SK-N-SH (cell line): Measurements from ENCODE around the gene C1orf174. TPM values are rescaled to one million over a fixed set of nuclear protein-coding genes. Genes with fewer than 3 reads are reported as not detected.

ENCODE experiments used
- CTCF ChIA-PET: fragments of 300-600, 350-600 bp; formaldehyde crosslinking; extraction: SDS; loops from one replicate; lab custom pipeline; 2021; lab: Yijun Ruan, JAX
- POLR2A ChIA-PET: fragments of 350-600 bp; sonication (Branson Sonifier 250); formaldehyde crosslinking; extraction: SDS; loops from one replicate; lab custom pipeline; 2020; ENCODE audit warnings: antibody characterized with exemption, inconsistent platforms; lab: Yijun Ruan, JAX
- DNase-seq: peaks from one replicate; pipeline ENCODE4 v3.0.0; 2012
- H2AFZ ChIP-seq: fragments of 200-600 bp; sonication (generic); 2 replicates; pipeline ENCODE4 v1.8.1; 2016; ENCODE audit warnings: antibody characterized with exemption, mild to moderate bottlenecking, low read depth
- H3F3A ChIP-seq: fragments of 200-600 bp; sonication (generic); replicated peaks from 2 replicates; pipeline ENCODE3; 2016; ENCODE audit warnings: antibody characterized with exemption, mild to moderate bottlenecking; ENCODE audit not compliant: insufficient read depth
- H3K27ac ChIP-seq, 2 experiments: fragments of 200-500 bp in 1 of 2; fragments of 200-600 bp in 1 of 2; sonication (Bioruptor generic) in 1 of 2; sonication (generic), shearing (Covaris generic) in 1 of 2; 2 replicates each; pipeline versions ENCODE4 v1.5.1 to v1.6.1; 2014 to 2016; ENCODE audit warnings: low read depth in 2 of 2, inconsistent platforms in 1 of 2, low read length in 1 of 2, mild to moderate bottlenecking in 1 of 2, mixed read lengths in 1 of 2
- H3K27me3 ChIP-seq: fragments of 200-600 bp; sonication (generic), shearing (Covaris generic); 2 replicates; pipeline ENCODE4 v1.6.1; 2016; ENCODE audit warnings: mixed run types; ENCODE audit not compliant: insufficient read depth
- H3K36me3 ChIP-seq, 2 experiments: fragments of 200-500 bp in 1 of 2; fragments of 200-600 bp in 1 of 2; sonication (Bioruptor generic) in 1 of 2; sonication (generic) in 1 of 2; replicated peaks in 1 of 2; 2 replicates each; pipeline versions ENCODE3 to v1.5.1; 2014 to 2016; ENCODE audit warnings: low read length in 1 of 2, mild to moderate bottlenecking in 1 of 2; ENCODE audit not compliant: insufficient read depth in 2 of 2, control insufficient read depth in 1 of 2
- H3K4me1 ChIP-seq, 2 experiments: fragments of 200-500 bp in 1 of 2; fragments of 200-600 bp in 1 of 2; sonication (Bioruptor generic) in 1 of 2; sonication (generic), shearing (Covaris generic) in 1 of 2; 2 replicates each; pipeline versions ENCODE4 v1.5.1 to v1.6.1; 2014 to 2016; ENCODE audit warnings: low read depth in 1 of 2, low read length in 1 of 2, mixed run types in 1 of 2; ENCODE audit not compliant: insufficient read depth in 2 of 2, control insufficient read depth in 1 of 2
- H3K4me2 ChIP-seq: fragments of 200-600 bp; sonication (generic), shearing (Covaris generic); 2 replicates; pipeline ENCODE4 v1.6.1; 2017; ENCODE audit warnings: mixed run types
- H3K4me3 ChIP-seq, 2 experiments: fragments of 200-500 bp in 1 of 2; fragments of 200-600 bp in 1 of 2; sonication (Bioruptor generic) in 1 of 2; sonication (generic), shearing (Covaris generic) in 1 of 2; 2 replicates each; pipeline versions ENCODE4 v1.5.1 to v1.8.1; 2014 to 2016; ENCODE audit warnings: low read depth in 2 of 2, inconsistent platforms in 1 of 2, low read length in 1 of 2, mild to moderate bottlenecking in 1 of 2, mixed read lengths in 1 of 2, moderate library complexity in 1 of 2
- H3K79me2 ChIP-seq: fragments of 200-600 bp; sonication (generic); 2 replicates; pipeline ENCODE4 v1.8.1; 2017; ENCODE audit warnings: mild to moderate bottlenecking; ENCODE audit not compliant: insufficient read depth
- H3K9ac ChIP-seq: fragments of 200-600 bp; sonication (generic); 2 replicates; pipeline ENCODE4 v1.6.1; 2017; ENCODE audit warnings: mixed run types
- H3K9me2 ChIP-seq: fragments of 200-600 bp; sonication (generic); 2 replicates; pipeline ENCODE4 v1.6.1; 2017; ENCODE audit warnings: mixed run types
- H3K9me3 ChIP-seq: fragments of 200-600 bp; sonication (generic); 2 replicates; pipeline ENCODE4 v1.6.1; 2017; ENCODE audit warnings: mixed run types, mild to moderate bottlenecking, moderate library complexity
- H4K20me1 ChIP-seq: fragments of 200-600 bp; sonication (generic); 2 replicates; pipeline ENCODE4 v1.6.1; 2017; ENCODE audit warnings: mild to moderate bottlenecking, mixed run types; ENCODE audit not compliant: insufficient read depth
- CTCF ChIP-seq: fragments of 200-600 bp; sonication (generic); IDR thresholded peaks from 2 replicates; pipeline ENCODE4 v1.6.1; 2017; ENCODE audit warnings: antibody characterized with exemption, mild to moderate bottlenecking, moderate library complexity
- EZH2phosphoT487 ChIP-seq: fragments of 200-600 bp; sonication (generic); IDR thresholded peaks from 2 replicates; pipeline ENCODE4 v1.6.1; 2017; ENCODE audit warnings: low read depth, mixed run types, mild to moderate bottlenecking, antibody characterized with exemption, moderate library complexity, borderline replicate concordance
- JUND ChIP-seq: IDR thresholded peaks from 2 replicates; pipeline ENCODE4 v1.4.0; 2012
- MEF2A ChIP-seq: IDR thresholded peaks from 2 replicates; pipeline ENCODE4 v1.4.0; 2012; ENCODE audit warnings: low read depth, borderline replicate concordance
- NRF1 ChIP-seq: IDR thresholded peaks from 2 replicates; pipeline ENCODE4 v1.6.1; 2012; ENCODE audit warnings: low read depth, mild to moderate bottlenecking, low read length
- PBX3 ChIP-seq: IDR thresholded peaks from 2 replicates; pipeline ENCODE4; 2012
- POLR2AphosphoS5 ChIP-seq: IDR thresholded peaks from 2 replicates; pipeline ENCODE4 v1.6.1; 2012; ENCODE audit warnings: low read depth, low read length
- RXRA ChIP-seq: IDR thresholded peaks from 2 replicates; pipeline ENCODE4 v1.4.0; 2012; ENCODE audit warnings: low read depth, mild to moderate bottlenecking, borderline replicate concordance
- USF1 ChIP-seq: IDR thresholded peaks from 2 replicates; pipeline ENCODE4 v1.4.0; 2012; ENCODE audit warnings: low read depth, borderline replicate concordance
- WGBS: methylation state at CpG from one replicate; pipeline ENCODE4 v1.1.6; 2017; ENCODE audit warnings: low lambda C conversion rate; 5-methylcytosine and 5-hydroxymethylcytosine counted together
- polyA plus RNA-seq, 3 experiments: library from polyadenylated mRNA; depleted of rRNA; stranded (reverse); fragments of >200 nt; gene quantifications; 2 replicates each; pipeline ENCODE4 v1.2.3, GENCODE V29; 2012

C1orf174 gene
- polyA plus RNA-seq, 1 of the 3 experiments (the other 2 are of a cell fraction) = 21.4 TPM

- H3K79me2 ChIP-seq = no peaks in the 10 kb centered on the region
- H2AFZ ChIP-seq = no peak overlapping the region
- CTCF ChIA-PET = no interaction called here
- H4K20me1 ChIP-seq = no peaks in the 10 kb centered on the region
- no peak overlapping the region for H3K27ac ChIP-seq
- H3F3A ChIP-seq = no peaks in the 10 kb centered on the region
- H3K36me3 ChIP-seq = peaks cover 7 to 15% of the 10 kb centered on the region in 2 experiments
- DNase-seq = no peak
- H3K9ac ChIP-seq = no peak overlapping the region
- no peak for TF ChIP-seq NRF1
- H3K27me3 ChIP-seq = no peaks in the 10 kb centered on the region
- 93% methylated on average over 18 of the region's 20 CpGs for WGBS
- no peak overlapping the region for H3K4me3 ChIP-seq
- H3K9me3 ChIP-seq = no peaks in the 10 kb centered on the region
- POLR2A ChIA-PET = no interaction called here
- no peak overlapping the region for H3K4me2 ChIP-seq
- H3K4me1 ChIP-seq = no peaks in the 10 kb centered on the region
- H3K9me2 ChIP-seq = no peaks in the 10 kb centered on the region
Measured at GRCh38 chr1:3880429-3881192, 19.5 kb downstream of the C1orf174 start.

GRCh38 chr1:3879787-3880428, 20.2 kb downstream of the C1orf174 start:
- no peaks in the 10 kb centered on the region for H3F3A ChIP-seq
- H3K4me1 ChIP-seq = no peaks in the 10 kb centered on the region
- no peaks in the 10 kb centered on the region for H3K79me2 ChIP-seq
- ChIA-PET CTCF (no interaction called here), POLR2A (no interaction called here)
- H3K36me3 ChIP-seq = peaks cover 7 to 17% of the 10 kb centered on the region in 2 experiments
- H3K9me2 ChIP-seq = no peaks in the 10 kb centered on the region
- H2AFZ ChIP-seq = no peak overlapping the region
- H3K4me3 ChIP-seq = no peak overlapping the region
- H3K4me2 ChIP-seq = no peak overlapping the region
- no peak overlapping the region for H3K27ac ChIP-seq
- TF ChIP-seq POLR2AphosphoS5 = no peak
- TF ChIP-seq PBX3 = no peak
- no peak for TF ChIP-seq USF1
- H3K9me3 ChIP-seq = no peaks in the 10 kb centered on the region
- 70% methylated on average over 5 of the region's 9 CpGs for WGBS
- H3K27me3 ChIP-seq = no peaks in the 10 kb centered on the region
- H4K20me1 ChIP-seq = no peaks in the 10 kb centered on the region
- H3K9ac ChIP-seq = no peak overlapping the region
- DNase-seq = no peak

GRCh38 chr1:3879099-3879498, 21.0 kb downstream of the C1orf174 start:
- ChIA-PET CTCF (no interaction called here), POLR2A (no interaction called here)
- Histone ChIP-seq H3K27me3 (no peaks in the 10 kb centered on the region), H3K9ac (no peak overlapping the region), H3K4me3 (no peak overlapping the region; a peak in 1 of 4 replicates), H3F3A (no peaks in the 10 kb centered on the region), H3K36me3 (peaks cover 7 to 17% of the 10 kb centered on the region in 2 experiments), H3K27ac (no peak overlapping the region), H3K9me3 (no peaks in the 10 kb centered on the region), H3K4me2 (no peak overlapping the region), H3K79me2 (no peaks in the 10 kb centered on the region), H3K9me2 (no peaks in the 10 kb centered on the region), H3K4me1 (no peaks in the 10 kb centered on the region), H4K20me1 (no peaks in the 10 kb centered on the region), H2AFZ (no peak overlapping the region)
- DNase-seq = no peak
- TF ChIP-seq MEF2A = no peak
- no peak for TF ChIP-seq RXRA
- no peak for TF ChIP-seq EZH2phosphoT487
- no peak for TF ChIP-seq USF1
- no peak for TF ChIP-seq PBX3
- no peak for TF ChIP-seq JUND
- TF ChIP-seq CTCF = no peak
- WGBS = 89% methylated on average over 7 of the region's 7 CpGs
